HK-2 (cell line): Measurements from ENCODE around the gene PLEKHA4.
"Not testable (repeated sequence)": the region's sequence is repeated elsewhere in the genome, so short reads cannot be mapped to it uniquely, and the experiment has no call there.

ENCODE experiments used
- DNase-seq: peaks from one replicate; pipeline ENCODE4 v3.0.0-alpha.2; 2018; ENCODE audit not compliant: unreplicated experiment

Gene PLEKHA4

GRCh38 chr19:48867123-48867745 is 1.2 kb downstream of the PLEKHA4 start:
- no peak for DNase-seq

GRCh38 chr19:48866692-48867091 is 1.7 kb downstream of the PLEKHA4 start:
- no peak for DNase-seq

- no peak for DNase-seq
These were observed 5.6 kb downstream of the PLEKHA4 start for GRCh38 chr19:48862827-48863226.

- DNase-seq, result no peak
These were observed 7.1 kb downstream of the PLEKHA4 start for GRCh38 chr19:48861313-48861712.

GRCh38 chr19:48859711-48860572 is 8.5 kb downstream of the PLEKHA4 start:
- DNase-seq, result no peak

- DNase-seq, result no peak
These were observed 9.3 kb downstream of the PLEKHA4 start for GRCh38 chr19:48858984-48859710.

- no peak for DNase-seq
These were observed 11.5 kb downstream of the PLEKHA4 start for GRCh38 chr19:48856921-48857320.

GRCh38 chr19:48854103-48854502 is 14.3 kb downstream of the PLEKHA4 start:
- DNase-seq, result no peak

- no peak for DNase-seq
These were observed 14.9 kb downstream of the PLEKHA4 start for GRCh38 chr19:48853483-48853882.

- DNase-seq, result no peak
These were observed 16.1 kb downstream of the PLEKHA4 start for GRCh38 chr19:48852292-48852691.

- not testable (repeated sequence) for DNase-seq
These were observed 21.8 kb downstream of the PLEKHA4 start for GRCh38 chr19:48846659-48847058.

- DNase-seq, result no peak
These were observed 23.0 kb downstream of the PLEKHA4 start for GRCh38 chr19:48845384-48845783.

- no peak for DNase-seq
These were observed 23.9 kb downstream of the PLEKHA4 start for GRCh38 chr19:48844472-48844871.

GRCh38 chr19:48842789-48843162 is 25.6 kb downstream of the PLEKHA4 start:
- peak; percentile 31 for DNase-seq

GRCh38 chr19:48841571-48841970 is 26.8 kb downstream of the PLEKHA4 start:
- DNase-seq, result no peak

- DNase-seq, result no peak
These were observed 27.4 kb downstream of the PLEKHA4 start for GRCh38 chr19:48841047-48841446.

GRCh38 chr19:48837687-48838086 is 30.7 kb downstream of the PLEKHA4 start:
- DNase-seq, result no peak

- no peak for DNase-seq
These were observed 31.3 kb downstream of the PLEKHA4 start for GRCh38 chr19:48837051-48837524.

- no peak for DNase-seq
These were observed 32.1 kb downstream of the PLEKHA4 start, which contains the start of gene HSD17B14 for GRCh38 chr19:48836089-48837017. Gene HSD17B14 (minus strand): TSS chr19:48836491. CDS start chr19:48836411, 80 bp downstream.

- DNase-seq, result peak; percentile 88
These were observed 32.7 kb downstream of the PLEKHA4 start for GRCh38 chr19:48835734-48836088.

GRCh38 chr19:48833977-48834376 is 34.4 kb downstream of the PLEKHA4 start:
- DNase-seq, result no peak
